ENCODE results near the gene EXOC6.

EXOC6 gene

GRCh38 chr10:92810934-92811532, 37.3 kb upstream of the EXOC6 start:
- no peak for DNase-seq (ENCODE audit: low spot score)
- H3K27ac ChIP-seq, result no peak overlapping the region
- H3K4me3 ChIP-seq, result no peak overlapping the region
- no peak for TF ChIP-seq CTCF (IDR thresholded peaks at IDR 0.05)

- H3K4me3 ChIP-seq, result no peak overlapping the region
- H3K27ac ChIP-seq, result no peak overlapping the region
- no peak for DNase-seq (ENCODE audit: low spot score)
- no peak for TF ChIP-seq CTCF (IDR thresholded peaks at IDR 0.05)
These were observed 36.3 kb upstream of the EXOC6 start for GRCh38 chr10:92811986-92812385.

- no peak for DNase-seq (ENCODE audit: low spot score)
- TF ChIP-seq CTCF (IDR thresholded peaks at IDR 0.05), result no peak
These were observed 34.3 kb upstream of the EXOC6 start for GRCh38 chr10:92813979-92814378.

GRCh38 chr10:92814790-92815189, 33.5 kb upstream of the EXOC6 start:
- no peak for TF ChIP-seq CTCF (IDR thresholded peaks at IDR 0.05)
- DNase-seq (ENCODE audit: low spot score), result no peak
- H3K27ac ChIP-seq, result no peak overlapping the region
- no peak overlapping the region for H3K4me3 ChIP-seq

More at GRCh38 chr10:92813979-92814378, 34.3 kb upstream of the EXOC6 start:
- Histone ChIP-seq H3K4me3 (no peak overlapping the region), H3K27ac (no peak overlapping the region)

- no peak for DNase-seq (ENCODE audit: low spot score)
- Histone ChIP-seq H3K27ac (no peak overlapping the region), H3K4me3 (no peak overlapping the region)
- no peak for TF ChIP-seq CTCF (IDR thresholded peaks at IDR 0.05)
These were observed 32.2 kb upstream of the EXOC6 start for GRCh38 chr10:92816091-92816531.

- H3K27ac ChIP-seq, result no peak overlapping the region
- no peak for DNase-seq (ENCODE audit: low spot score)
- no peak overlapping the region for H3K4me3 ChIP-seq
- TF ChIP-seq CTCF (IDR thresholded peaks at IDR 0.05), result no peak
These were observed 26.2 kb upstream of the EXOC6 start for GRCh38 chr10:92822060-92822634.

- TF ChIP-seq CTCF (IDR thresholded peaks at IDR 0.05), result no peak
- no peak for DNase-seq (ENCODE audit: low spot score)
These were observed 25.4 kb upstream of the EXOC6 start for GRCh38 chr10:92822964-92823363.

More at GRCh38 chr10:92822964-92823363, 25.4 kb upstream of the EXOC6 start:
- no peak overlapping the region for H3K27ac ChIP-seq
- H3K4me3 ChIP-seq, result no peak overlapping the region

All from coronary artery (tissue), 2 donors.